ENCODE measurements around the gene TSEN34. TPM values are rescaled to one million over a fixed set of nuclear protein-coding genes. Genes with fewer than 3 reads are reported as not detected.

Gene TSEN34
- 47.4 and 53.6 TPM in 2 replicates for total RNA-seq

DNA sequence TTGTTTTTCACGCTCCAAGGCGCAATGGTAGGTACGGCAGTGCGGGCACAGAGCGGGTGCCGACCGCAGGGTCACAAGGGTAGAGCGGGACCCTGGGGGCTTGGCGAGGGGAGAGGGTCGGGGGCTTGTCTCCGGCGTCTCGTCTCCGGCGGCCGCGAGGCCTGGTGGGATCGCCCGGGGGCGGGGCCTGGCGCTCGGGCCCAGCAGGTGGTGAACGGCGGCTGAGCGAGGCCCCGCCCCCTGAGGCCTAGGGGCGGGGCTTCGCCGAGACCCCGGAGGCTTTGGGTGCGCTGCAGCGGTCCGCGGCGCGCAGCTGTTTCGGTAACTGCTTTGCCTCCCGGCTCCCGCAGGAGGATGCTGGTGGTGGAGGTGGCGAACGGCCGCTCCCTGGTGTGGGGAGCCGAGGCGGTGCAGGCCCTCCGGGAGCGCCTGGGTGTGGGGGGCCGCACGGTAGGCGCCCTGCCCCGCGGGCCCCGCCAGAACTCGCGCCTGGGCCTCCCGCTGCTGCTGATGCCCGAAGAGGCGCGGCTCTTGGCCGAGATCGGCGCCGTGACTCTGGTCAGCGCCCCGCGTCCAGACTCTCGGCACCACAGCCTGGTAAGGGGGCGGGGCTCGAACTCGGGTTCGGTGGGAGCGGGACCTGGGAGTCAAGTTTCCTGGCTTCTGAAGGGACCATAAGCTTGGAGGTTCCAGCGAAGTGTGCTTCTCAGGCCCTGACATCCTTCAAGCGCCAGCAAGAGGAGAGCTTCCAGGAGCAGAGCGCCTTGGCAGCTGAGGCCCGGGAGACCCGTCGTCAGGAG is at the start of gene TSEN34:
TSEN34 (plus strand) TSS at position 298 of the 800 bp plus-strand sequence; CDS start at position 355, 57 bp downstream.

DNA sequence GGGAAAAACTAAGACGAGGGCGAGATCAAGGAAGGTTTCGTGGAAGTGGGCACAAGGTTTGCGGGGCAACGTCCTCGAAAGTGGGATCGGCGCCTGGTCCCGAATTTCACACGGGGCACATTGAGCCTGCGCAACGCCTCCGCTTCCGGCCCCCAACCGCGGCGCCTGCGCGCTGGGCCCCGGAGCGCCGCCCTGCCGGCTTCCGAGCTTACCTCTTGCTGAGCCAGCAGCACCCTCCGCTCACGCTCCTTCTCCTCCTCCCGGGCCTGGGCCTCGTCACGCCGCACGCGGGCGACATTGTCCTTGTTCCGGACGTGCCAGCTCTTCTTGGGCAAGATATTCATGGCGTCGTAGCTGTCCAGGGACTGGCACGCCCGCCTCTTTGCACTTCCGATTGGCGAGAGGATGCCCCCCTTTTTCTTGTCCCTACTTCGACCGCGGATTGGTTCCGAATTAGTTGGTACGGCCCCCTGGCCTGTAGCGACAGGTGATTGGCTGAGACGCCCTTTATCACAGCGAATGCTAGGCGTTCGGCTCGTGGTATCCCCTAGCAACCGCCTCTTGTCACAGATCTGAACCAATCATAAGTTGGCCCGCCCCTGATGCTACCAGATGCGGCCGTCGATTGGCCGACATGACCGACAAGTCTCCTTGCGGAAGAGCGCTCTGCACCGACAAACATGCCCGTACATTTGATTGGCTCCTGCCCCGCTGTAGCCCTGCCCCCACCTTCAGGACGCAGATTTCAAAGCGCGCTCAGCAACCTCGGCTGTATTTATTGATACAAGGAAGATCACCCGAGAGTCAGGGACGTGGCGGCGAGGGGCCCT is 31.5 kb upstream of the TSEN34 start, which contains the start of gene LENG1:
LENG1 (minus strand) TSS at position 370 of the 830 bp plus-strand sequence; CDS start at position 344, 26 bp downstream.

DNA sequence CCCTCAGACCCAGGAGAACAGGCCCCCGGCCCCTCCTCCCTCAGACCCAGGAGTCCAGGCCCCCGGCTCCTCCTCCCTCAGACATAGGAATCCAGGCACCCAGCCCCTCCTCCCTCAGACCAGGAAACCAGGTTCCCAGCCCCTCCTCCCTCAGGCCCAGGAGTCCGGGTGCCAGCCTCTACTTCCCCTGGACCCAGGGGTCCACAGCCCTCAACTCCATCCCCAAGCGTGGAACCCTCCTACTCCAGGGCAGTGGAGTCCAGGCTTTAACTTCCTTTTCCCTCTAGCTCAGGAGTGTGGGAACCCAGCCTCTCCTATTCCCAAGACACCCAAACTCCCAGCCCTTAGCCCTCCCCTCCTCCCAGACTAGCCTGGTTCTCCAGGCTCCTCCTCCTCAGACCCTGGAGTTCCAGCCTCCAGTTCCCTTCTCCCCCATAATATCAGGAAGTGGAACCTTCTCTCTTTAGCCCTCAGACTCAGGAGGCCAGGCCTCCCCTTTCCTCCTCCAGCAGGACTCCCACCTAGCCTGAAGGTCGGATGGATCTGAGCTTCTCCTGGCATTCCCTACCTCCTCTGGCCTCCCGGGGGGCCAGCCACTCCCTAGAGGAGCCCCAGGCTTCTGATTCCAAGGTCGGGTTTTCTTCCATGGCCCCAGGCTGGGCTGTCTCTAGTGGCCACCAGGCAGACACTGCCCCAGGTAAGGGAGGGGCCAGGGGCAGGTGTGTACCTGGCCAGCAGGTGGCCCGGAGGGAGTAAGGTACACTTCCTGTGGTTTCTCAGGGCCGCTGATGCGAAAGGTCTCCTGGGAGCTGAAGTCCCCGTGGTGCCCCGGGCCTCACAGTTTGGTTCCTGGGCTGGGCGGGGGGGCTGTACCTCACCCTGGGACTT is 18.4 kb upstream of the TSEN34 start, which contains the start of gene TMC4:
TMC4 (minus strand) TSS at position 690 of the 888 bp plus-strand sequence; CDS start at position 647, 43 bp downstream.

DNA sequence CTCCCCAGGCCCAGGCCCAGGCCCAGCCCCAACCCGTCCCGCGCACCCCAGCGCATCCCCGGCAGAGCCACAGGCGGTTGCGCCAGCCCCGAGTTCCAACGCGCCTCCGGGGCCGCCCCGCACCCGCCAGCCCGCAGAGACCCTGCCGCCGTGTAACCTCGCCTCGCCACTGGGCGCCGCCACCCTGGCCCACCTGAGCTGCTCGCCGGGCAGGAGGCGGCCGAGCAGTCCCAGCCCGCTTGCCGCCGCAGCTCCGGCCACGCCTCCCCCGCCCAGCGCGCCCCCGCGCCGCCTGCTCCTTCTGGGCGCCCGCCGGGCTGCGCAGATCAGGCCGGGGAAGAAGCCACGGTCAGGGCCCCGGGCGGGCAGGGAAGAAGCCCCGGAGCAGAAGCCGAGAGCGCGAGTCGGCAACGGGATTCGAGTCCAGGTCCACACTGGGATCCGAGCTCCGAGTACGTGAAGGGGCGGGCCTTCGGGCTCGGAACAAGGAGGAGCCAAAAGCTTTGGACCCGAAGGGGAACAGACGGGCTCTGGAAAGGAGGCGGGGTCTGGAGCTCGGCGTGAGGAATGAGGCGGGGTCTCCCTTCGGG is 1.9 kb upstream of the TSEN34 start, which contains the start of gene MBOAT7:
MBOAT7 (minus strand) TSS at position 436 of the 590 bp plus-strand sequence. CDS start 1,072 bp downstream, outside the sequence.

DNA sequence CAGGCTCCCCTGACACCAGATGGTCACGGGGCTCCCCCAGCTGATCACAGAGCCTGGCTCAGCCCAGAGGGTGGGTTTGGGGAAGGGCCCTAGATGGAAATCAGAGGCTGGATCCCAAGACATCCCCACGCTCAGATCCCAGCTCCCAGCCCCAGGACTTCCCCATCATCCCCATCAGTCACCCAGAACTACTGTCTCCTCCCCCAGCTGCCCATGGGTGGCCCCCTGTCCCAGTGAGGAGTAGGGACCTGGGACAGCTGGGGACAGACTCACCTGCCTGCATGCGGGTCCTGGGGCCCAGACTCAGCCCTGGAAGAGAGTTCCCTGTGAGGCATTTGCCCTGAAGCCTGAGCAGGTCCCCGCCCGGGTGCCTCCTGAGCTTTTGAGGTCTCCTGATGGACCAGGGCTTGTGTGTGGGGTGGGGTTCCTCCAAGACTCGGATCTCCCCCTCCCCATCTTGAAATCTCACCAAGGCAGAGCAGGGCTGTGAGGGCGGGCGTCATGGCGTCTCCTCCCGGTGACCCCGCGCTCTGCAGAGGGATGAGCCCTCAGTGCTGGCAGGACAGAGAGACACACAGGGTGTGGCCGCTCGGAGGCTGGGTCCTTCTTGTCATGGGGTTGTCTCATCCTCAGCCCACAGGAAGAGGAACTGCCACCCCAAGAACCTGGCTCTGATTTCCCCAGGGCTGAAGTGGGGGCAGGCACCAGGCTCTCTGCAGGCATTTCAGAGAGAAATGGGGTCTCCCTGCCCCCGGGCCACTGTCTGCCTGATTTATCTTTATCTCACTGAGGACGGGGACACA is 31.6 kb downstream of the TSEN34 start, which contains the start of gene LILRB3:
LILRB3 (minus strand) TSS at position 534 of the 803 bp plus-strand sequence; CDS start at position 503, 31 bp downstream.

DNA sequence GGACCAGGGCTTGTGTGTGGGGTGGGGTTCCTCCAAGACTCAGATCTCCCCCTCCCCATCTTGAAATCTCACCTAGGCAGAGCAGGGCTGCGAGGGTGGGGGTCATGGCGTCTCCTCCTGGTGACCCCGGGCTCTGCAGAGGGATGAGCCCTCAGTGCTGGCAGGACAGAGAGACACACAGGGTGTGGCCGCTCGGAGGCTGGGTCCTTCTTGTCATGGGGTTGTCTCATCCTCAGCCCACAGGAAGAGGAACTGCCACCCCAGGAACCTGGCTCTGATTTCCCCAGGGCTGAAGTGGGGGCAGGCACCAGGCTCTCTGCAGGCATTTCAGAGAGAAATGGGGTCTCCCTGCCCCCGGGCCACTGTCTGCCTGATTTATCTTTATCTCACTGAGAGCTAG is 51.5 kb downstream of the TSEN34 start, which contains the start of gene LILRA6:
LILRA6 (minus strand) TSS at position 145 of the 400 bp plus-strand sequence.

Other genes with a start within 250 kb of the TSEN34 start
- 0.37 and 0.43 TPM in 2 replicates for gene CACNG8, start 228.4 kb upstream of the TSEN34 start, total RNA-seq
- 0.83 and 2.3 TPM in 2 replicates for gene CACNG6, start 199.7 kb upstream of the TSEN34 start, total RNA-seq
- gene VSTM1, start 127.4 kb upstream of the TSEN34 start, total RNA-seq, result not detected in 2 replicates
- gene TARM1, start 109.9 kb upstream of the TSEN34 start, total RNA-seq, result not detected in 2 replicates
- 0.14 and 0.18 TPM in 2 replicates for gene OSCAR, start 90.5 kb upstream of the TSEN34 start, total RNA-seq
- gene NDUFA3, start 88.5 kb upstream of the TSEN34 start, total RNA-seq, result 17.9 and 22.8 TPM in 2 replicates
- 18.5 and 19.3 TPM in 2 replicates for gene TFPT, start 75.7 kb upstream of the TSEN34 start, total RNA-seq
- gene PRPF31, start 75.6 kb upstream of the TSEN34 start, total RNA-seq, result 51.0 and 53.5 TPM in 2 replicates
- gene CNOT3, start 53.5 kb upstream of the TSEN34 start, total RNA-seq, result 5.3 and 6.5 TPM in 2 replicates
- 6.5 and 7.2 TPM in 2 replicates for gene LENG1, start 31.6 kb upstream of the TSEN34 start, total RNA-seq
- 0.09 and 0.28 TPM in 2 replicates for gene TMC4, start 18.1 kb upstream of the TSEN34 start, total RNA-seq
- gene MBOAT7, start 1.7 kb upstream of the TSEN34 start, total RNA-seq, result 24.7 and 36.4 TPM in 2 replicates
- gene RPS9, start 9.6 kb downstream of the TSEN34 start, total RNA-seq, result 3,148 and 3,177 TPM in 2 replicates
- gene LILRB3, start 31.7 kb downstream of the TSEN34 start, total RNA-seq, result not detected in 2 replicates
- gene LILRA6, start 51.5 kb downstream of the TSEN34 start, total RNA-seq, result not detected in 2 replicates
- not detected in 2 replicates for gene LILRB5, start 66.0 kb downstream of the TSEN34 start, total RNA-seq
- not detected in 2 replicates for gene LILRB2, start 89.8 kb downstream of the TSEN34 start, total RNA-seq
- gene LILRA5, start 121.9 kb downstream of the TSEN34 start, total RNA-seq, result not detected in 2 replicates
- gene LILRA4, start 147.9 kb downstream of the TSEN34 start, total RNA-seq, result not detected in 2 replicates
- not detected in 2 replicates for gene LAIR1, start 173.6 kb downstream of the TSEN34 start, total RNA-seq
- gene TTYH1, start 224.2 kb downstream of the TSEN34 start, total RNA-seq, result not detected in 2 replicates

Data from smooth muscle cell of bladder (primary cell).